GM12878 (cell line): Measurements from ENCODE around the gene SCRG1. TPM values are rescaled to one million over a fixed set of nuclear protein-coding genes. Genes with fewer than 3 reads are reported as not detected.

Experiments
- ATAC-seq: fragments of 200-7000 bp; cut with Tn5 transposase; 3 replicates; pipeline ENCODE4 v1.9.1; 2020; ENCODE audit warnings: mild to moderate bottlenecking, moderate library complexity
- BruUV-seq: library from RNA; stranded (reverse); fragments of 400-500 nt; replicated peaks from 2 replicates; lab custom pipeline; 2021; lab: Mats Ljungman, UMichigan
- CTCF ChIA-PET: fragments of 300-600 bp; sonication (Branson Sonifier 250); formaldehyde crosslinking; extraction: SDS; loops from one replicate; lab custom pipeline; 2021; ENCODE audit warnings: inconsistent platforms; lab: Yijun Ruan, JAX
- POLR2A ChIA-PET: fragments of 350-600 bp; formaldehyde crosslinking; extraction: SDS; loops from one replicate; lab custom pipeline; 2021; ENCODE audit warnings: inconsistent platforms; lab: Charles Lee
- RAD21 ChIA-PET: fragments of 300-600 bp; sonication (Branson Sonifier 250); formaldehyde crosslinking; loops from one replicate; lab custom pipeline; 2023; ENCODE audit warnings: antibody characterized with exemption; ENCODE audit not compliant: unreplicated experiment; lab: Charles Lee
- SMC1A ChIA-PET: fragments of 300-600 bp; sonication (Branson Sonifier 250); formaldehyde crosslinking; loops from one replicate; lab custom pipeline; 2023; ENCODE audit not compliant: unreplicated experiment, uncharacterized antibody; lab: Charles Lee
- DNase-seq: peaks from one replicate; pipeline ENCODE4 v3.0.0-alpha.2; 2011; ENCODE audit warnings: low read depth, low spot score
- FAIRE-seq: peaks from 3 replicates; lab custom pipeline; 2011; peaks lifted over from hg19 to GRCh38; lab: Jason Lieb, UNC
- H2AFZ ChIP-seq: 2 replicates; pipeline ENCODE4 v1.6.0; 2011; ENCODE audit warnings: low read depth, low read length, control low read depth; ENCODE audit not compliant: control insufficient read depth
- H3K27ac ChIP-seq: 2 replicates; pipeline ENCODE4 v1.5.1; 2011; ENCODE audit warnings: control low read depth; ENCODE audit not compliant: control insufficient read depth, insufficient read depth
- H3K27me3 ChIP-seq, 2 experiments: replicated peaks in 1 of 2; 2 replicates each; pipeline versions ENCODE4 v1.6.0 to v1.6.1; 2011; ENCODE audit warnings: low read length in 1 of 2; ENCODE audit not compliant: control insufficient read depth in 2 of 2, insufficient read depth in 2 of 2
- H3K36me3 ChIP-seq, 2 experiments: 2 replicates each; pipeline ENCODE4 v1.5.1; 2011; ENCODE audit warnings: low read length in 1 of 2; ENCODE audit not compliant: control insufficient read depth in 2 of 2, insufficient read depth in 2 of 2
- H3K4me1 ChIP-seq: 2 replicates; pipeline ENCODE4 v1.6.1; 2011; ENCODE audit warnings: mild to moderate bottlenecking, low read length, moderate library complexity, mixed read lengths; ENCODE audit not compliant: control insufficient read depth, insufficient read depth
- H3K4me2 ChIP-seq: 2 replicates; pipeline ENCODE4 v1.6.0; 2011; ENCODE audit warnings: control low read depth; ENCODE audit not compliant: control insufficient read depth, insufficient read depth
- H3K4me3 ChIP-seq: fragments of 200-600 bp; sonication (generic); 2 replicates; pipeline ENCODE4 v1.5.1; 2016
- H3K79me2 ChIP-seq: 2 replicates; pipeline ENCODE4 v1.6.0; 2011; ENCODE audit warnings: low read length; ENCODE audit not compliant: control insufficient read depth, insufficient read depth
- H3K9ac ChIP-seq: 2 replicates; pipeline ENCODE4 v1.8.0; 2011; ENCODE audit warnings: low read length, control low read depth, mixed read lengths; ENCODE audit not compliant: control insufficient read depth, insufficient read depth
- H3K9me3 ChIP-seq: replicated peaks from 3 replicates; pipeline ENCODE4 v1.5.1; 2011; ENCODE audit warnings: mild to moderate bottlenecking, low read length; ENCODE audit not compliant: control insufficient read depth, insufficient read depth
- H4K20me1 ChIP-seq: 2 replicates; pipeline ENCODE4 v1.6.0; 2011; ENCODE audit not compliant: control insufficient read depth, insufficient read depth
- CBX3 ChIP-seq: fragments of 200-600 bp; sonication (generic); IDR thresholded peaks from 2 replicates; pipeline ENCODE4 v1.6.1; 2016; ENCODE audit warnings: low read depth, borderline replicate concordance
- EP300 ChIP-seq, 2 experiments: fragments of 150-350 bp in 1 of 2; IDR thresholded peaks; 2 replicates each; pipeline ENCODE4 v1.6.1; 2011 to 2012; ENCODE audit warnings: low read depth in 2 of 2, low read length in 2 of 2, borderline replicate concordance in 1 of 2, improper control_type of control experiment in 1 of 2, inconsistent platforms in 1 of 2; ENCODE audit not compliant: control insufficient read depth in 1 of 2
- GATAD2B ChIP-seq: fragments of 450-650 bp; conservative IDR thresholded peaks from 2 replicates; pipeline ENCODE4 v1.6.1; 2017; ENCODE audit warnings: low read depth, mild to moderate bottlenecking, moderate library complexity
- MXI1 ChIP-seq: fragments of 150-350 bp; IDR thresholded peaks from 2 replicates; pipeline ENCODE4 v1.6.1; 2011; ENCODE audit warnings: low read depth, mild to moderate bottlenecking, inconsistent platforms, low read length, improper control_type of control experiment
- NR2C2 ChIP-seq: IDR thresholded peaks from 2 replicates; pipeline ENCODE4 v1.6.1; 2011; ENCODE audit warnings: borderline replicate concordance, low read depth; ENCODE audit not compliant: control insufficient read depth, insufficient read length
- SREBF1 ChIP-seq: IDR thresholded peaks from 2 replicates; pipeline ENCODE4 v1.6.1; 2012; ENCODE audit warnings: mild to moderate bottlenecking, low read length
- SUPT20H ChIP-seq: IDR thresholded peaks from 2 replicates; pipeline ENCODE4 v1.6.1; 2011; ENCODE audit warnings: low read depth, mild to moderate bottlenecking, low read length, moderate library complexity, borderline replicate concordance; ENCODE audit not compliant: control insufficient read depth
- ZBTB11 ChIP-seq: fragments of 450-650 bp; formaldehyde crosslinking; IDR thresholded peaks from 2 replicates; pipeline ENCODE4 v1.5.0; 2022; ENCODE audit warnings: mild to moderate bottlenecking, missing genetic modification characterization
- ZNF207 ChIP-seq: fragments of 450-650 bp; IDR thresholded peaks from 2 replicates; pipeline ENCODE4 v1.6.1; 2014; ENCODE audit warnings: antibody characterized with exemption, mild to moderate bottlenecking, borderline replicate concordance
- WGBS: methylation state at CpG from one replicate; pipeline ENCODE4 v1.1.6; 2016; ENCODE audit warnings: low lambda C conversion rate; ENCODE audit not compliant: insufficient replicate concordance, insufficient coverage; ENCODE audit errors: missing lambda C conversion rate; 5-methylcytosine and 5-hydroxymethylcytosine counted together
- in situ Hi-C: fragments of 300-500 bp; cut with MboI; formaldehyde crosslinking; loops from 9 replicates; pipeline ENCODE4 v1.14.3; 2018; ENCODE audit warnings: mixed read lengths
- intact Hi-C: fragments of 100-400 bp; cut with micrococcal nuclease; formaldehyde crosslinking; loops from one replicate; pipeline ENCODE4 v1.14.2; 2022; ENCODE audit not compliant: unreplicated experiment
- polyA plus RNA-seq, 11 experiments: library from polyadenylated mRNA; depleted of rRNA in 4 of 11; unstranded in 6 of 11; stranded (reverse) in 5 of 11; fragments of >200 nt; fragmentation: Nextera tagmentation in 4 of 11; fragmentation: Illumina TruSeq in 1 of 11; extraction: Ambion mirVana in 4 of 11; extraction: Trizol in 1 of 11; gene quantifications; 1 replicate in 1 of 11; 2 replicates in 10 of 11; pipeline versions ENCODE4 v1.2.1 to v1.2.3, GENCODE V29; 2011 to 2016; ENCODE audit warnings: inconsistent platforms in 2 of 11, missing spikeins in 2 of 11, low read depth in 1 of 11
- total RNA-seq, 4 experiments: library from RNA; depleted of rRNA in 3 of 4; stranded (reverse); fragments of >200 nt in 3 of 4; fragmentation: Illumina TruSeq in 1 of 4; extraction: Trizol in 1 of 4; gene quantifications; 2 replicates each; pipeline versions ENCODE4 v1.2.1 to v1.2.3, GENCODE V29; 2013 to 2021

Gene SCRG1
- total and polyA plus RNA-seq, 10 of the 15 experiments (the other 5 are each of a cell fraction or from before 2014, with no cell fraction given), result 0.02 to 0.58 (median 0.54) TPM; not detected in 7

GRCh38 chr4:173365359-173365996 is 33.4 kb downstream of the SCRG1 start:
- peak overlapping the region; percentile 17; the same call in 1 of the 2 replicates for H3K4me2 ChIP-seq
- no peak for ATAC-seq
- BruUV-seq, result no TSS peak
- in situ Hi-C loops, result loop anchor here (5.0 kb wide), 1 partner anchor 33 kb away; the partner anchor contains the start of gene HMGB2
- no peak for DNase-seq
- H2AFZ ChIP-seq, result no peak overlapping the region
- no peaks in the 10 kb centered on the region for H3K36me3 ChIP-seq
- no peak overlapping the region for H3K27ac ChIP-seq
- H3K4me1 ChIP-seq, result peaks cover 8% of the 10 kb centered on the region
- H3K9ac ChIP-seq, result no peak overlapping the region
- ChIA-PET SMC1A (interaction anchor here (1.2 to 1.5 kb wide), 3 partner anchors 13 to 30 kb away, joined by 3 to 5 read pairs (median 3); no protein-coding TSS in a partner anchor), RAD21 (interaction anchor here (1.2 kb wide), 1 partner anchor 47 kb away, joined by 3 read pairs; no protein-coding TSS in a partner anchor)
- FAIRE-seq, result no peak
- peaks cover 28% of the 10 kb centered on the region for H3K79me2 ChIP-seq
- no peak for TF ChIP-seq EP300 (IDR thresholded peaks at IDR 0.05; ENCODE audit: borderline replicate concordance in 1 of 2, control insufficient read depth in 1 of 2, low read depth in 2 of 2, low read length in 2 of 2)
- TF ChIP-seq CBX3, result no peak
- TF ChIP-seq MXI1, result no peak
- TF ChIP-seq NR2C2, result no peak
- TF ChIP-seq SUPT20H, result no peak
- TF ChIP-seq ZBTB11 (CRISPR knock-in tag), result no peak
- TF ChIP-seq ZNF207, result no peak
- no peak for TF ChIP-seq SREBF1
- no peak for TF ChIP-seq GATAD2B
- TF ChIP-seq, all 136 proteins: peak for 0
- 23% methylated on average over 2 of the region's 2 CpGs for whole genome bisulfite sequencing
- H3K9me3 ChIP-seq, result no peaks in the 10 kb centered on the region
- POLR2A ChIA-PET, result interaction anchor here (14.6 kb wide), 1 partner anchor 31 kb away, joined by 472 read pairs; the partner anchor contains the start of gene HMGB2
- no peaks in the 10 kb centered on the region for H4K20me1 ChIP-seq
- no peak overlapping the region for H3K4me3 ChIP-seq
- intact Hi-C loops, result loop anchor here (5.0 kb wide), 1 partner anchor 198 kb away; the partner anchor contains the start of gene GALNT7
- CTCF ChIA-PET, result interaction anchor here (1.1 to 1.4 kb wide), 3 partner anchors 26 to 63 kb away, joined by 3 to 4 read pairs (median 3); no protein-coding TSS in a partner anchor
- H3K27me3 ChIP-seq, result no peaks in the 10 kb centered on the region
